HepG2 (cell line): ENCODE measurements around the gene CD44. TPM values are rescaled to one million over a fixed set of nuclear protein-coding genes. Genes with fewer than 3 reads are reported as not detected.

Source experiments
- ATAC-seq: fragments of 200-7000 bp; cut with Tn5 transposase; 3 replicates; pipeline ENCODE4 v1.9.1; 2020; ENCODE audit warnings: mild to moderate bottlenecking, moderate library complexity
- BruUV-seq: library from RNA; stranded (reverse); fragments of 400-500 nt; replicated peaks from 2 replicates; lab custom pipeline; 2021; lab: Mats Ljungman, UMichigan
- CTCF ChIA-PET: fragments of 300-600 bp; formaldehyde crosslinking; extraction: SDS; loops from one replicate; lab custom pipeline; 2021; ENCODE audit warnings: low total read pairs, inconsistent platforms, low intra/inter-chr PET ratio; lab: Yijun Ruan, JAX
- POLR2A ChIA-PET: fragments of 350-600 bp; sonication (Branson Sonifier 250); formaldehyde crosslinking; loops from one replicate; lab custom pipeline; 2020; ENCODE audit warnings: antibody characterized with exemption, inconsistent platforms; lab: Yijun Ruan, JAX
- DNase-seq: peaks from one replicate; pipeline ENCODE4 v3.0.0-alpha.2; 2015; ENCODE audit warnings: low spot score
- FAIRE-seq: peaks from 3 replicates; lab custom pipeline; 2011; peaks lifted over from hg19 to GRCh38; lab: Jason Lieb, UNC
- H2AFZ ChIP-seq: one replicate; pipeline ENCODE4 v1.6.1; 2011; ENCODE audit warnings: low read length, inconsistent platforms
- H3K27ac ChIP-seq: fragments of 300-600 bp; 3 replicates; pipeline ENCODE4 v1.8.0; 2011; ENCODE audit warnings: mixed run types, mild to moderate bottlenecking, mixed read lengths, low read length, inconsistent platforms; ENCODE audit not compliant: insufficient read depth; ENCODE audit errors: extremely low read length
- H3K27me3 ChIP-seq, 2 experiments: fragments of 200-600 bp in 1 of 2; 2 replicates in 1 of 2; 3 replicates in 1 of 2; pipeline versions ENCODE4 v1.6.0 to v1.8.0; 2011; ENCODE audit warnings: low read length in 2 of 2, mild to moderate bottlenecking in 2 of 2, moderate library complexity in 2 of 2, inconsistent platforms in 1 of 2; ENCODE audit not compliant: insufficient read depth in 2 of 2, control insufficient read depth in 1 of 2
- H3K36me3 ChIP-seq, 2 experiments: fragments of 200-600 bp in 1 of 2; replicated peaks in 1 of 2; 2 replicates in 1 of 2; 3 replicates in 1 of 2; pipeline versions ENCODE4 v1.5.1 to v1.8.0; 2011; ENCODE audit warnings: low read length in 2 of 2, inconsistent platforms in 1 of 2; ENCODE audit not compliant: insufficient read depth in 2 of 2, control insufficient read depth in 1 of 2
- H3K4me1 ChIP-seq: 2 replicates; pipeline ENCODE4 v1.5.1; 2012; ENCODE audit warnings: low read length, inconsistent platforms; ENCODE audit not compliant: insufficient read depth
- H3K4me2 ChIP-seq: 2 replicates; pipeline ENCODE4 v1.6.0; 2011; ENCODE audit warnings: low read depth, low read length, inconsistent platforms
- H3K4me3 ChIP-seq, 3 experiments: fragments of 200-600 bp in 1 of 3; sonication (generic), shearing (Covaris generic) in 1 of 3; replicated peaks in 1 of 3; 2 replicates each; pipeline ENCODE4 v1.5.1; 2011 to 2016; ENCODE audit warnings: low read length in 3 of 3, inconsistent platforms in 2 of 3, low read depth in 2 of 3, mild to moderate bottlenecking in 2 of 3, control low read depth in 1 of 3, mixed read lengths in 1 of 3; ENCODE audit not compliant: insufficient read depth in 1 of 3
- H3K79me2 ChIP-seq: one replicate; pipeline ENCODE4 v1.6.1; 2011; ENCODE audit warnings: low read length, inconsistent platforms; ENCODE audit not compliant: insufficient read depth
- H3K9ac ChIP-seq: 2 replicates; pipeline ENCODE4 v1.6.0; 2011; ENCODE audit warnings: mild to moderate bottlenecking, low read depth, low read length, inconsistent platforms; ENCODE audit not compliant: insufficient read depth
- H3K9me3 ChIP-seq: 2 replicates; pipeline ENCODE4 v1.5.1; 2012; ENCODE audit warnings: mild to moderate bottlenecking, low read length
- H4K20me1 ChIP-seq: 2 replicates; pipeline ENCODE4 v1.6.0; 2011; ENCODE audit warnings: inconsistent platforms, mild to moderate bottlenecking, low read length, moderate library complexity; ENCODE audit not compliant: insufficient read depth
- FOXA1 ChIP-seq, 2 experiments: fragments of 450-650 bp in 1 of 2; sonication (generic) in 1 of 2; formaldehyde crosslinking in 1 of 2; IDR thresholded peaks; 2 replicates each; pipeline versions ENCODE4 v1.4.0 to v1.6.1; 2016 to 2020; ENCODE audit warnings: missing genetic modification reagents in 1 of 2
- NBN ChIP-seq: fragments of 450-650 bp; conservative IDR thresholded peaks from 2 replicates; pipeline ENCODE4 v1.6.1; 2017
- RXRA ChIP-seq: sonication (generic); formaldehyde crosslinking; IDR thresholded peaks from 2 replicates; pipeline ENCODE4 v1.5.1; 2020; ENCODE audit warnings: missing genetic modification reagents
- SOX6 ChIP-seq, 2 experiments: fragments of 450-650 bp in 1 of 2; sonication (generic) in 1 of 2; formaldehyde crosslinking in 1 of 2; IDR thresholded peaks; 2 replicates each; pipeline versions ENCODE4 v1.4.0 to v1.6.1; 2017 to 2020; ENCODE audit warnings: antibody characterized with exemption in 1 of 2, mild to moderate bottlenecking in 1 of 2, missing genetic modification reagents in 1 of 2
- ZBTB1 ChIP-seq: sonication (generic); formaldehyde crosslinking; IDR thresholded peaks from 2 replicates; pipeline ENCODE4 v1.4.0; 2020; ENCODE audit warnings: missing genetic modification reagents, borderline replicate concordance
- ZFP37 ChIP-seq: sonication (generic); formaldehyde crosslinking; IDR thresholded peaks from 2 replicates; pipeline ENCODE4 v1.4.0; 2020; ENCODE audit warnings: missing genetic modification reagents, borderline replicate concordance
- ZNF234 ChIP-seq: sonication (generic); formaldehyde crosslinking; conservative IDR thresholded peaks from 2 replicates; pipeline ENCODE4 v1.5.1; 2020; ENCODE audit warnings: mild to moderate bottlenecking, missing genetic modification reagents
- ZNF335 ChIP-seq: sonication (generic); formaldehyde crosslinking; IDR thresholded peaks from 2 replicates; pipeline ENCODE4 v1.4.0; 2020; ENCODE audit warnings: missing genetic modification reagents
- ZNF337 ChIP-seq: sonication (generic); formaldehyde crosslinking; IDR thresholded peaks from 2 replicates; pipeline ENCODE4 v1.5.1; 2020; ENCODE audit warnings: missing genetic modification reagents, low read depth, mild to moderate bottlenecking, borderline replicate concordance
- ZNF431 ChIP-seq: sonication (generic); formaldehyde crosslinking; IDR thresholded peaks from 2 replicates; pipeline ENCODE4 v1.9.0; 2022; ENCODE audit warnings: missing genetic modification reagents, low read depth, mild to moderate bottlenecking, borderline replicate concordance
- ZNF598 ChIP-seq: sonication (generic); formaldehyde crosslinking; IDR thresholded peaks from 2 replicates; pipeline ENCODE4 v1.5.1; 2020; ENCODE audit warnings: mild to moderate bottlenecking, missing genetic modification reagents, borderline replicate concordance
- ZNF619 ChIP-seq: sonication (generic); formaldehyde crosslinking; IDR thresholded peaks from 2 replicates; pipeline ENCODE4 v1.4.0; 2020; ENCODE audit warnings: mild to moderate bottlenecking, missing genetic modification reagents
- ZNF883 ChIP-seq: sonication (generic); formaldehyde crosslinking; IDR thresholded peaks from 2 replicates; pipeline ENCODE4 v1.5.1; 2020; ENCODE audit warnings: mild to moderate bottlenecking, missing genetic modification reagents; ENCODE audit errors: not compliant biosample characterization
- WGBS: methylation state at CpG from one replicate; pipeline ENCODE4 v1.1.6; 2017; ENCODE audit warnings: low lambda C conversion rate; 5-methylcytosine and 5-hydroxymethylcytosine counted together
- in situ Hi-C: cut with HindIII; loops from 2 replicates; pipeline ENCODE4 v1.10.0; 2017; ENCODE audit warnings: low pct_unique_long_range_greater_than_20kb; ENCODE audit not compliant: extremely low pct_ligation_motif_present
- intact Hi-C: fragments of 100-400 bp; cut with micrococcal nuclease; formaldehyde crosslinking; loops from one replicate; pipeline ENCODE4 v1.10.0; 2022; ENCODE audit not compliant: unreplicated experiment
- polyA plus RNA-seq, 8 experiments: library from polyadenylated mRNA; depleted of rRNA in 3 of 8; stranded (reverse) in 7 of 8; unstranded in 1 of 8; fragments of >200 nt; fragmentation: Illumina TruSeq in 4 of 8; extraction: Trizol in 4 of 8; gene quantifications; 2 replicates each; pipeline versions ENCODE4 v1.2.1 to v1.2.3, GENCODE V29; 2011 to 2016; ENCODE audit warnings: low read depth in 4 of 8, missing spikeins in 1 of 8, mixed read lengths in 1 of 8; ENCODE audit not compliant: insufficient read depth in 1 of 8
- total RNA-seq, 5 experiments: library from RNA; depleted of rRNA; stranded (reverse); fragments of >200 nt; fragmentation: Illumina TruSeq; extraction: Trizol; gene quantifications; 2 replicates each; pipeline ENCODE4 v1.2.3, GENCODE V29; 2016; ENCODE audit warnings: low read depth in 1 of 5
- TF ChIP-seq, protein P1 (sequence below): IDR thresholded peaks from 2 replicates; pipeline ENCODE4 v1.6.1; 2012; ENCODE audit warnings: low read depth, low read length, improper control_type of control experiment
- TF ChIP-seq, protein P2 (sequence below): sonication (generic); formaldehyde crosslinking; IDR thresholded peaks from 2 replicates; pipeline ENCODE4 v1.5.0; 2020; ENCODE audit warnings: missing genetic modification reagents, mild to moderate bottlenecking, borderline replicate concordance
- TF ChIP-seq, protein P3 (sequence below): sonication (generic); formaldehyde crosslinking; IDR thresholded peaks from 2 replicates; pipeline ENCODE4 v1.4.0; 2020; ENCODE audit warnings: missing genetic modification reagents

Gene CD44
- total and polyA plus RNA-seq, 2 of the 13 experiments (the other 11 are each of a cell fraction or from before 2014, with no cell fraction given), result 0.02 to 0.11 TPM

DNA sequence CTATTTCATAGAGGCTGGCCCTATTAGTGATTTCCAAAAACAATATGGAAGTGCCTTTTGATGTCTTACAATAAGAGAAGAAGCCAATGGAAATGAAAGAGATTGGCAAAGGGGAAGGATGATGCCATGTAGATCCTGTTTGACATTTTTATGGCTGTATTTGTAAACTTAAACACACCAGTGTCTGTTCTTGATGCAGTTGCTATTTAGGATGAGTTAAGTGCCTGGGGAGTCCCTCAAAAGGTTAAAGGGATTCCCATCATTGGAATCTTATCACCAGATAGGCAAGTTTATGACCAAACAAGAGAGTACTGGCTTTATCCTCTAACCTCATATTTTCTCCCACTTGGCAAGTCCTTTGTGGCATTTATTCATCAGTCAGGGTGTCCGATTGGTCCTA is 91.4 kb downstream of the CD44 start (continued):
- TF ChIP-seq ZFP37 (CRISPR knock-in tag), result no peak
- TF ChIP-seq ZNF883 (CRISPR knock-in tag), result no peak
- TF ChIP-seq SOX6 (IDR thresholded peaks at IDR 0.05), result no peak
- TF ChIP-seq SOX6 (CRISPR knock-in tag; IDR thresholded peaks at IDR 0.05), result no peak
- no peak for TF ChIP-seq ZNF598 (CRISPR knock-in tag)
- no peak for TF ChIP-seq ZNF619 (CRISPR knock-in tag)
- TF ChIP-seq, protein P1, sequence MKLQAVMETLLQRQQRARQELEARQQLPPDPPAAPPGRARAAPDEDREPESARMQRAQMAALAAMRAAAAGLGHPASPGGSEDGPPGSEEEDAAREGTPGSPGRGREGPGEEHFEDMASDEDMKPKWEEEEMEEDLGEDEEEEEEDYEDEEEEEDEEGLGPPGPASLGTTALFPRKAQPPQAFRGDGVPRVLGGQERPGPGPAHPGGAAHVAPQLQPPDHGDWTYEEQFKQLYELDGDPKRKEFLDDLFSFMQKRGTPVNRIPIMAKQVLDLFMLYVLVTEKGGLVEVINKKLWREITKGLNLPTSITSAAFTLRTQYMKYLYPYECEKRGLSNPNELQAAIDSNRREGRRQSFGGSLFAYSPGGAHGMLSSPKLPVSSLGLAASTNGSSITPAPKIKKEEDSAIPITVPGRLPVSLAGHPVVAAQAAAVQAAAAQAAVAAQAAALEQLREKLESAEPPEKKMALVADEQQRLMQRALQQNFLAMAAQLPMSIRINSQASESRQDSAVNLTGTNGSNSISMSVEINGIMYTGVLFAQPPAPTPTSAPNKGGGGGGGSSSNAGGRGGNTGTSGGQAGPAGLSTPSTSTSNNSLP, result no peak
- TF ChIP-seq NBN, result no peak
- TF ChIP-seq, all 625 proteins: peak for 0

DNA sequence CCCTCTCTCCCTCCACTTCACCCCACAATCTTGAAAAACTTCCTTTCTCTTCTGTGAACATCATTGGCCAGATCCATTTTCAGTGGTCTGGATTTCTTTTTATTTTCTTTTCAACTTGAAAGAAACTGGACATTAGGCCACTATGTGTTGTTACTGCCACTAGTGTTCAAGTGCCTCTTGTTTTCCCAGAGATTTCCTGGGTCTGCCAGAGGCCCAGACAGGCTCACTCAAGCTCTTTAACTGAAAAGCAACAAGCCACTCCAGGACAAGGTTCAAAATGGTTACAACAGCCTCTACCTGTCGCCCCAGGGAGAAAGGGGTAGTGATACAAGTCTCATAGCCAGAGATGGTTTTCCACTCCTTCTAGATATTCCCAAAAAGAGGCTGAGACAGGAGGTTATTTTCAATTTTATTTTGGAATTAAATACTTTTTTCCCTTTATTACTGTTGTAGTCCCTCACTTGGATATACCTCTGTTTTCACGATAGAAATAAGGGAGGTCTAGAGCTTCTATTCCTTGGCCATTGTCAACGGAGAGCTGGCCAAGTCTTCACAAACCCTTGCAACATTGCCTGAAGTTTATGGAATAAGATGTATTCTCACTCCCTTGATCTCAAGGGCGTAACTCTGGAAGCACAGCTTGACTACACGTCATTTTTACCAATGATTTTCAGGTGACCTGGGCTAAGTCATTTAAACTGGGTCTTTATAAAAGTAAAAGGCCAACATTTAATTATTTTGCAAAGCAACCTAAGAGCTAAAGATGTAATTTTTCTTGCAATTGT is 92.3 kb downstream of the CD44 start:
- no peak overlapping the region for H3K9ac ChIP-seq
- H3K27ac ChIP-seq, result no peak overlapping the region
- ATAC-seq, result no peak
- ChIA-PET CTCF (no interaction called here), POLR2A (no interaction called here)
- H4K20me1 ChIP-seq, result no peaks in the 10 kb centered on the region
- intact Hi-C loops, result no loop called here
- in situ Hi-C loops, result no loop called here
- WGBS, result 38% methylated on average over 5 of the region's 5 CpGs
- H3K4me3 ChIP-seq, result no peak overlapping the region
- peaks cover 0 to 3% of the 10 kb centered on the region in 2 experiments; a peak in 1 of 5 replicates for H3K27me3 ChIP-seq
- H3K4me1 ChIP-seq, result peaks cover 35% of the 10 kb centered on the region; the same call in 1 of the 2 replicates
- FAIRE-seq, result no peak
- no peaks in the 10 kb centered on the region for H3K9me3 ChIP-seq
- DNase-seq, result no peak
- H3K4me2 ChIP-seq, result no peak overlapping the region
- BruUV-seq, result no TSS peak
- H2AFZ ChIP-seq, result no peak overlapping the region
- H3K36me3 ChIP-seq, result no peaks in the 10 kb centered on the region
- H3K79me2 ChIP-seq, result no peaks in the 10 kb centered on the region
- TF ChIP-seq, protein P2, sequence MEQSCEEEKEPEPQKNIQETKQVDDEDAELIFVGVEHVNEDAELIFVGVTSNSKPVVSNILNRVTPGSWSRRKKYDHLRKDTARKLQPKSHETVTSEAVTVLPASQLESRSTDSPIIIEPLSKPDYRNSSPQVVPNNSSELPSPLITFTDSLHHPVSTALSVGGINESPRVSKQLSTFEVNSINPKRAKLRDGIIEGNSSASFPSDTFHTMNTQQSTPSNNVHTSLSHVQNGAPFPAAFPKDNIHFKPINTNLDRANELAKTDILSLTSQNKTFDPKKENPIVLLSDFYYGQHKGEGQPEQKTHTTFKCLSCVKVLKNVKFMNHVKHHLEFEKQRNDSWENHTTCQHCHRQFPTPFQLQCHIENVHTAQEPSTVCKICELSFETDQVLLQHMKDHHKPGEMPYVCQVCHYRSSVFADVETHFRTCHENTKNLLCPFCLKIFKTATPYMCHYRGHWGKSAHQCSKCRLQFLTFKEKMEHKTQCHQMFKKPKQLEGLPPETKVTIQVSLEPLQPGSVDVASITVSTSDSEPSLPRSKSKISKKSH (CRISPR knock-in tag), result no peak
- no peak for TF ChIP-seq ZBTB1 (CRISPR knock-in tag)
- TF ChIP-seq FOXA1 (IDR thresholded peaks at IDR 0.05), result no peak
- no peak for TF ChIP-seq FOXA1 (CRISPR knock-in tag; IDR thresholded peaks at IDR 0.05)
- TF ChIP-seq ZNF234 (CRISPR knock-in tag), result no peak
- no peak for TF ChIP-seq ZNF431 (CRISPR knock-in tag)
- no peak for TF ChIP-seq ZNF337 (CRISPR knock-in tag)
- TF ChIP-seq, protein P3, sequence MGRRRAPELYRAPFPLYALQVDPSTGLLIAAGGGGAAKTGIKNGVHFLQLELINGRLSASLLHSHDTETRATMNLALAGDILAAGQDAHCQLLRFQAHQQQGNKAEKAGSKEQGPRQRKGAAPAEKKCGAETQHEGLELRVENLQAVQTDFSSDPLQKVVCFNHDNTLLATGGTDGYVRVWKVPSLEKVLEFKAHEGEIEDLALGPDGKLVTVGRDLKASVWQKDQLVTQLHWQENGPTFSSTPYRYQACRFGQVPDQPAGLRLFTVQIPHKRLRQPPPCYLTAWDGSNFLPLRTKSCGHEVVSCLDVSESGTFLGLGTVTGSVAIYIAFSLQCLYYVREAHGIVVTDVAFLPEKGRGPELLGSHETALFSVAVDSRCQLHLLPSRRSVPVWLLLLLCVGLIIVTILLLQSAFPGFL (CRISPR knock-in tag), result no peak
- no peak for TF ChIP-seq RXRA (CRISPR knock-in tag)
- no peak for TF ChIP-seq ZNF335 (CRISPR knock-in tag)
